GM19351 (cell line): Measurements from ENCODE around the gene PES1.
"Not testable (repeated sequence)": the region's sequence is repeated elsewhere in the genome, so short reads cannot be mapped to it uniquely, and the experiment has no call there.

Experiments used
- ATAC-seq: cut with Tn5 transposase; IDR thresholded peaks from one replicate; pipeline ENCODE4 v1.9.1; 2021; ENCODE audit warnings: mild to moderate bottlenecking, moderate library complexity; ENCODE audit not compliant: unreplicated experiment

Gene PES1

DNA sequence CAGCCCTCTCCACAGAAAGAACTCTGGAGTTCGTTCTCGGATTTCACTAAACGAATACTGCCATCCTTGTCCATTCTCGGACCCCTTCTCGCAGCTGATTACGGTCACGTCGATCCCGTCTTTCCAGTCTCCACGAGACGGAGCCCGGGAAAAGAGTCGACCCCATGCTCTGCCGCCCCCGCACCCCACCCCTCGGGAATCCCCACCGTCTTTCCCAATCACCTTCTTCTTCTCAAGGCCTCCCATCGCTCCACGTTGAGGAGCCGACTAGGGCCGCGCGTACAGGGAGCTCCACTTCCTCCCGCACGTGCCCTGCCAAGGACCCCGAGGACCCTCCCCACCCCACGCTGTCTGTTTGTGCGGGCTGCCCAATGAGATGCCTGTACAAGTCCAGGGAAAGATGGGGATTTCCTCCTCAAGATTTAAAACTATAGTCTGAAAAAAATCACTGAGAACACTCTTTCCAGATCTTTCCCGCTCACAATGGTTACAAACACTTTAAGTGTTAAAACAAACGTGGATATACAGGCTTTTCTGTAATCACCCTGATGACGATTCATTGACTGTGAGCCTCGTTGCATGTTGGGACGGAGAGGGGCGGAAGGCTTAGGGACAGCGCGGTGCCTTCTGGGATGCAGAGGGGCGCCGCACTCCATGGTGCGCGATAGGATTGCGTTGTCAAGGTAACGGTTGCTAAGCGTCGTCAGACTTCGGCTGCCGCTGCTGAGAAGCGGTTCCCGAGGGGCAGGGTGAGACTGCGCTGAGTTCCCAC is at the start of gene PES1:
Gene PES1 (minus strand): TSS at position 323 of the 772 bp plus-strand sequence. CDS start 77 bp downstream, at position 246.
- ATAC-seq = peak; percentile 99

GRCh38 chr22:30640839-30641430 is 49.2 kb upstream of the PES1 start:
- ATAC-seq = no peak

DNA sequence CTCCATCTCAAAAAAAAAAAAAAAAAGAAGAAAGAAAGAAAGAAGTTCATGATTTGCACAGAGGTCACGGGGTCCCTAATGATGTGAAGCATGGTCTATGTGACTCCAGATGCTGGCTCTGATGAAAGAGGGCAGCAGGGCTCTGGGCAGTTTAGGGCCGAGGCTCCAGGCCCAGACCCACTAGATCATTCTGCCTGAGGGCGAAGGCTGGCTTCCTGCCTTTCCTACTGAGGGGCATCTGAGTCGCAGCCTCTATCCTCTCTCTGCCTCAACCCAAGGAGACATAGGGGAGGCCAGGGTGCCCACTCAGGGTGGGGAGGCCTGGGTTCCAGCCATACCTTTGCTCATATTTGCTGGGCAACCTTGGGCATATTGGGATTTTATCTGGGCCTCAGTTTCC is 48.7 kb upstream of the PES1 start:
- ATAC-seq = no peak

GRCh38 chr22:30637701-30638114 is 46.0 kb upstream of the PES1 start:
- ATAC-seq = no peak

GRCh38 chr22:30636226-30637077 is 44.7 kb upstream of the PES1 start:
- ATAC-seq = no peak

DNA sequence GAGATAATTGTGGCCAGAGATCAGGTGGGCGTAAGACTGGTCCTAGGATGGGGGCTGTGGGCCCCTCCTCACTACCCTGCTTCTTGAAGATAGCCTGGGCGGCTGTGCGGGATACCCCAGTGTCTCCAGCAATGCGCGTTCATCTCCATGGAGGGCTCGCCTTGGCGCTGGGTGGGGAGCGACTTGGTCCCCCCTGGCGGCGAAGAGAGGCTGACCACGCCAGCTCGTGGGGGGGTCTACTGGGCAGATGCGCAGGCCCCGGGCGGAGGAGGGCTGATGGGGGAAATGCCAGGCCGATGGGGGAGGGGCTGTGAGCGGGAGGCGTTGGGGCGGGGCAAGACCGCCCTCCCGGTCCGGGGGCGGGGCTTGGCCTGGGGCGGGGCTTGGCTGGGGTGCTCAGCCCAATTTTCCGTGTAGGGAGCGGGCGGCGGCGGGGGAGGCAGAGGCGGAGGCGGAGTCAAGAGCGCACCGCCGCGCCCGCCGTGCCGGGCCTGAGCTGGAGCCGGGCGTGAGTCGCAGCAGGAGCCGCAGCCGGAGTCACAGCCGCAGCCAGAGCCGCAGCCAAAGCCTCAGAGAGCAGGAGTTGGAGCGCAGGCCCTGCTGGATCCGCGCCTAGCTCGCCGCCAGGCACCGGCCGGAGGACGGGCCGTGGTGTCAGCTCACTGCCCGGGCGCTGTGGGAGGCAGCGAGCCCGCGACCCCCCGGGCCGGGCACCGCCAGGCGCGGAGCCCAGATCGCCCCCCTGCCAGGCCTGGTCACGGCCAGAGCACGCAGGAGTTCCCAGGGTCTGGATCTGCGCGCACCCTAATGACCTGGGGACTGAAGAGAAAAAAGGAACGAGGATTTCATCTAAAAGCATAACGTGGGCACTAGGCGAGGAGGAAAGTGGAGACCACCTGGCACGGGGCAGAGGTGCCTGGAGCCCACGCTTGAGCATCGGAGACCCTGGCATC is 43.8 kb upstream of the PES1 start, which contains the start of gene SLC35E4:
Gene SLC35E4 (plus strand): TSS at position 509 of the 953 bp plus-strand sequence. CDS start 670 bp downstream, outside the sequence.
- ATAC-seq = peak; percentile 81

DNA sequence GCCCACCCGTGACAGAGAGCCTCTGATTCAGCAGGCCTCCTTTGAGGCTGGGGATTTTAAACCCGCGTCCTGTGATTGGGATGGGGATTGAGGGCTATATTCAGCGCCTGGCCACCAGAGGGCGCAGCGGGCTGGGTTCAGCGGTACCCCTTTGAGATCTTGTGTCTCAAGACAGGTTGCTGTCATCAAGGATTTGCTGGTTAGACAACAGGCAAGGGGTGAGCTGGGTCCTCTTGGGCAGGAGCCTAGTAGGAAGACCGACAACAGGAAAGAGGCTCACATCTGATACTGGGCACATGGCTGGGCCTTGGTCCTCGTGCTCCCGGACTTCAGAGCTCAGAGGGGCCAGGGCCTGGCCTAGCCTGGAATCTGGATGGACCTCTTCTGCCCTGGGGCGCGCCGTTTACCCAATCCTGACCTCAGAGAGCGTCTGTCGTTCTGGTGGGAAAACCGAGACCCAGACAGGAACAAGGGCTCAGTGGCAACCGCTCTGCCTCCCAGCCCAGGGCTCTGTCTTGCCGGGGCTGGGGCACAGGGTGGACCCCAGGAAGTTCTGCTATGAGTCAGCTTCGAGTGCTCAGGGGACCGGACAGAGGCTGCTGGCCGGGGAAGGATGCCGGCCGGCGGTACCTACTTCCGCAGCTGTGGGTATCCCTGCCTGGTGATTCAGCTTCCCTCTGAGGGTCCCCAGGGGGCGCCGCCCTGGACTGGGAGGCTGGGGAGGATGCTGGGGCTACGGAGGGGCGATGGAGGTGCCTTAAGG is 42.9 kb upstream of the PES1 start:
- peak; percentile 54 for ATAC-seq

GRCh38 chr22:30631469-30631868 is 39.8 kb upstream of the PES1 start:
- not testable (repeated sequence) for ATAC-seq

DNA sequence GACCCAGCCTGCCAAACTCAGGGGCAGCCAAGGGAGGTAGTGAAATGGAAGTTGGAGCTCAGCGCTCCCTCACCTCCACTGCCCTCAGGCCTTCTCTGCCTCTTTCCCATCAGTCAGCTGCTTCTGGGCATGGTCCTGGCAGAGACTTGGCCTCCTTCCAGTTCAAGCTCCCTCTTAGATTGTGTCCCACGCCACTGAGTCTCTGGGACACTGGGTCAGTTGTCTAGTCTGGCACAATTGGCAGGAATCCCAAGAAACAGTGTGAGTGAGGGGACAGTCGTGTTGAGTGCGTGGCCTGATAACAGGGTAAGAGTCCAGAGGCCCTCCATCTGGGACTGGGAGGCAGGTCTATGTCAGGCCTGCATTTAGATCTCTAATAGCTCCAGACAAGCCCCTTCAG is 36.8 kb upstream of the PES1 start:
- ATAC-seq = no peak

DNA sequence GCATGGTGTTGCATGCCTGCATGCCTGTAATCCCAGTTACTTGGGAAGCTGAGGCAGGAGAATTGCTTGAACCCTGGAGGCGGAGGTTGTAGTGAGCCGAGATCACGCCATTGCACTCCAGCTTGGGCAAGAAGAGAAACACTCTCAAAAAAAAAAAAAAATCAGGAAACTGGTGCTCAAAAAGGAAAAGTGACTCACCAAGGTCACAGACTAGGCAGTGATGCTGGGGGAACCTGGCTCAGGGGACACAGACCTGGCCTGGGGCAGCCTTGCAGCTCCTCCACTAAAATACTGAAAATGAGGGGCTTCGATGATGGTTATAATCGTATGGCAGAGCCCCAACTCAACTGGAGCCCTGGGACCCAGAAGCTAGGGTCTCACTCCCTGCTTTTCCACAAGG is 35.8 kb upstream of the PES1 start:
- ATAC-seq = no peak

DNA sequence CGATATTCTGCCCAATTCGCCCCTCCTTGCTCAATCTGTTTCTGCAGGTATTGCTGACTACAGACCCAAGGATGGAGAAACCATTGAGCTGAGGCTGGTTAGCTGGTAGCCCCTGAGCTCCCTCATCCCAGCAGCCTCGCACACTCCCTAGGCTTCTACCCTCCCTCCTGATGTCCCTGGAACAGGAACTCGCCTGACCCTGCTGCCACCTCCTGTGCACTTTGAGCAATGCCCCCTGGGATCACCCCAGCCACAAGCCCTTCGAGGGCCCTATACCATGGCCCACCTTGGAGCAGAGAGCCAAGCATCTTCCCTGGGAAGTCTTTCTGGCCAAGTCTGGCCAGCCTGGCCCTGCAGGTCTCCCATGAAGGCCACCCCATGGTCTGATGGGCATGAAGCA is 34.7 kb upstream of the PES1 start:
- no peak for ATAC-seq

GRCh38 chr22:30619909-30620308 is 28.2 kb upstream of the PES1 start:
- ATAC-seq = not testable (repeated sequence)

GRCh38 chr22:30617819-30618218 is 26.1 kb upstream of the PES1 start:
- no peak for ATAC-seq

DNA sequence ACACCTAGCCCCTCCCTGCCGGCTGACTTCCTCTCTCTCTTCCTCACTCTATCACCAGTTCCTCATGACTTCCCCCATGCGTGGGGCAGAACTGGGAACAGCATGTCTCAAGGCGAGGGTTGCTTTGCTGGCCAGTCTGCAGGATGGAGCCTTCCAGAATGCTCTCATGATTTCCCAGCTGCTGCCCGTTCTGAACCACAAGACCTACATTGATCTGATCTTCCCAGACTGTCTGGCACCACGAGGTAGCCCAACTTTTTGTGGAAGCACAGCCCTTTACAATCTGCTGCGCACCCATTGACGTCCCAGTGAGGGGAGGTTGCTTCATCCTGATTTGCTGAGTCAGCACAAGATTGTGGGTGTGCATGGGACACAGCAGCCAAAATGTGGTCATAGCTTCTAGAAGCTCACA is 23.8 kb upstream of the PES1 start:
- ATAC-seq = no peak

- ATAC-seq = no peak
These were observed 23.2 kb upstream of the PES1 start for GRCh38 chr22:30614879-30615278.

GRCh38 chr22:30614268-30614667 is 22.6 kb upstream of the PES1 start:
- ATAC-seq = no peak

DNA sequence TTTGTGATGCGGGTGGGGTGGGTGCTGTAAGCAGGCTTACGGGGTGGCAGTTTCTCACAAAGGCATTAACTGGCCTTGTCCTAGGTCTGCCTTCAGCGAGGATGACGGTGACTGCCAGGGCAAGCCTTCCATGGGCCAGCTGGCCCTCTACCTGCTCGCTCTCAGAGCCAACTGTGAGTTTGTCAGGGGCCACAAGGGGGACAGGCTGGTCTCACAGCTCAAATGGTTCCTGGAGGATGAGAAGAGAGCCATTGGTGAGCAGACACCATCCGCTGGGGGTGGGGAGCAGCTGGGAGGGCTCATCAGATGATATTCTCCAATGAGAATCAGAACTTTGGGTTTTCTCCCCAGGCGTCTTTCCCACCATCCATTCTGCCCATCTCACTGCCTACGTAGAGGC is 21.1 kb upstream of the PES1 start:
- ATAC-seq = no peak

DNA sequence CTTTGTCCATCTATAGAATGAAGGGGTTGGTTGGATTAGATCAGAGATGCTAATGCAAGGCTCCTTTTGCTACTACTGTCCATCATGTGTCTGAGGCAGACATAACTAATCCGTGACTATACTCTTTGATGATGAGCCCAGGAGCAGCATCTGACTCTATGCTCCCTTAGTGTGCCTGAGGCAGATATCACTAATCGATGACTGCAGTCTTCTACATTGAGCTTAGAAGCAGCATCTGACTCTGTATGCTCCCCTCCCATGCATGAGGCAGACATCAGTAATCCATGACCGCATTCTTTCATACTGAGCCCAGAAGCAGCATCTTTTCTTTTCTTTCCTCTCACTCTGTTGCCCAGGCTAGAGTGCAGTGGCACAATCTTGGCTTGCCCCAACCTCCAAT is 19.5 kb upstream of the PES1 start:
- no peak for ATAC-seq

- no peak for ATAC-seq
These were observed 18.6 kb upstream of the PES1 start for GRCh38 chr22:30610299-30610698.
